ENCODE results near the gene UBXN7. TPM values are rescaled to one million over a fixed set of nuclear protein-coding genes. Genes with fewer than 3 reads are reported as not detected.
"Not testable (repeated sequence)": the region's sequence is repeated elsewhere in the genome, so short reads cannot be mapped to it uniquely, and the experiment has no call there.

UBXN7 gene
- total RNA-seq, 4 donors from 2014 or later = 4.2 to 8.0 (median 5.4) TPM

- peak within 1 kb of the TSS; percentile 83 to 91 (median 86) for H3K27ac ChIP-seq
- peaks cover 0 to 5% of the 10 kb centered on the region in 2 donors for H3K4me1 ChIP-seq
- ATAC-seq (peak; percentile 93 to 95), DNase-seq (peak; percentile 65 to 80)
- no peaks in the 10 kb centered on the region for H3K27me3 ChIP-seq
- no peaks in the 10 kb centered on the region for H3K9me3 ChIP-seq
- H3K36me3 ChIP-seq = no peaks in the 10 kb centered on the region
- intact Hi-C loops (cut with DNase I; ENCODE audit: low total_unique reads) (loop anchor here (5.0 kb wide), 2 partner anchors 61 to 114 kb away; partner anchors contain the start of gene UBXN7), in situ Hi-C loops (cut with MboI; ENCODE audit: low sequenced_read_pairs in 4 of 4) (loop anchor here in 1 of 4 donors (10.0 kb wide), 1 partner anchor 63 kb away; no protein-coding TSS in a partner anchor)
- peak; percentile 48 to 56 for TF ChIP-seq POLR2A (IDR thresholded peaks at IDR 0.05)
- TF ChIP-seq CTCF (IDR thresholded peaks at IDR 0.05 in 4 of 5, conservative IDR thresholded peaks at IDR 0.05 in 1 of 5) = no peak
- H3K4me3 ChIP-seq = peak within 1 kb of the TSS; percentile 79 to 96 (median 86)
These were observed 114.3 kb downstream of the UBXN7 start, which contains the start of gene DYNLT2B for GRCh38 chr3:196317687-196318467. Gene DYNLT2B (minus strand): TSS chr3:196318240. CDS start chr3:196318152, 88 bp downstream.

DNA sequence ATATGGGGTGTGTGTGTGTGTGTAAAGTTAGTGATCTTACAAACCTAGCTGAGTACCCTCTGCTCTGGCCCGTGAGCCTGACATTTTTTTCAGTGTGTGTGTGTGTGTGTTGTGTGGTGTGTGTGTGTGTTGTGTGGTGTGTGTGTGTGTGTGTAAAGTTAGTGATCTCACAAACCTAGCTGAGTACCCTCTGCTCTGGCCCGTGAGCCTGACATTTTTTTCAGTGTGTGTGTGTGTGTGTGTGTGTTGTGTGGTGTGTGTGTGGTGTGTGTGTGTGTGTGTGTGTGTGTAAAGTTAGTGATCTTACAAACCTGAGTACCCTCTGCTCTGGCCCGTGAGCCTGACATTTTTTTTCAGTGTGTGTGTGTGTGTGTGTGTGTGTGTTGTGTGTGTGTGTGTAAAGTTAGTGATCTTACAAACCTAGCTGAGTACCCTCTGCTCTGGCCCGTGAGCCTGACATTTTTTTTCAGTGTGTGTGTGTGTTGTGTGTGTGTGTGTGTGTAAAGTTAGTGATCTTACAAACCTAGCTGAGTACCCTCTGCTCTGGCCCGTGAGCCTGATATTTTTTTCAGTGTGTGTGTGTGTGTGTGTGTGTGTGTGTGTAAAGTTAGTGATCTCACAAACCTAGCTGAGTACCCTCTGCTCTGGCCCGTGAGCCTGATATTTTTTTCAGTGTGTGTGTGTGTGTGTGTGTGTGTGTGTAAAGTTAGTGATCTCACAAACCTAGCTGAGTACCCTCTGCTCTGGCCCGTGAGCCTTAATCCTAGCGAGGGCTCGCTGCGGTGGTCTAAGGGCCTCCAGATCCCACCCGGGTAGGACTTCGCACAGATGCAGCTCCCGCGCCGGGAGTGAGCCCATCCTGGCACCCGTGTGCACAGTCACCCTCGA lies 115.2 kb downstream of the UBXN7 start:
- in situ Hi-C loops (cut with MboI; ENCODE audit: low sequenced_read_pairs in 4 of 4) = loop anchor here in 1 of 4 donors (10.0 kb wide), 1 partner anchor 62 kb away; no protein-coding TSS in a partner anchor
- not testable (repeated sequence) for H3K4me1 ChIP-seq, ATAC-seq, H3K27me3 ChIP-seq, H3K9me3 ChIP-seq, DNase-seq, H3K36me3 ChIP-seq
- peak overlapping the region; percentile 83 to 91 (median 86) for H3K27ac ChIP-seq
- intact Hi-C loops (cut with DNase I; ENCODE audit: low total_unique reads) = loop anchor here (5.0 kb wide), 2 partner anchors 60 to 115 kb away; partner anchors contain the start of gene UBXN7
- H3K4me3 ChIP-seq = peak overlapping the region; percentile 79 to 96 (median 86)

- TF ChIP-seq POLR2A (IDR thresholded peaks at IDR 0.05) (no peak), CTCF (IDR thresholded peaks at IDR 0.05 in 4 of 5, conservative IDR thresholded peaks at IDR 0.05 in 1 of 5) (no peak)
- Histone ChIP-seq H3K27ac (no peak overlapping the region), H3K36me3 (no peaks in the 10 kb centered on the region), H3K27me3 (no peaks in the 10 kb centered on the region), H3K4me3 (no peak overlapping the region), H3K9me3 (no peaks in the 10 kb centered on the region), H3K4me1 (peaks cover 0 to 5% of the 10 kb centered on the region in 2 donors)
- intact Hi-C loops (cut with DNase I; ENCODE audit: low total_unique reads) (loop anchor here (5.0 kb wide), 2 partner anchors 59 to 116 kb away; partner anchors contain the start of gene UBXN7), in situ Hi-C loops (cut with MboI; ENCODE audit: low sequenced_read_pairs in 4 of 4) (loop anchor here in 1 of 4 donors (10.0 kb wide), 1 partner anchor 61 kb away; no protein-coding TSS in a partner anchor)
- ATAC-seq (no peak), DNase-seq (no peak)
These were observed 116.4 kb downstream of the UBXN7 start for GRCh38 chr3:196315821-196316220.

DNA sequence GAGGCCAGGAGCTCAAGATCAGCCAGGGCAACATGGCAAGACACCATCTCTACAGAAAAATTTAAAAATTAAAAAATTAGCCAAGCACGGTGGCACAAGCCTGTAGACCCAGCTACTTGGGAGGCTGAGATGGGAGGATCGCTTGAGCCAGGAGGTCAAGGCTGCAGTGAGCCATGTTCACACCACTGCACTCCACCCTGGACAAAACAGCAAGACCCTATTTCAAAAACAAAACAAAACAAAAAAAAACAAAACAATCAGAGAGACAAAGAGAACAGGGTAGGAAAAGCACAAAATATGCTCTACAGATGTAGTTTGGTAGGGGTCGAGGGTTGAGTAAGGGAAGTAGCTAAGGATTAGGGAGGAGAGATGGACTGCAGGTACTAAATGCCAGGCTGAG lies 117.6 kb downstream of the UBXN7 start:
- DNase-seq = no peak
- ATAC-seq = no peak
- H3K9me3 ChIP-seq = no peaks in the 10 kb centered on the region
- intact Hi-C loops (cut with DNase I; ENCODE audit: low total_unique reads) (no loop called here), in situ Hi-C loops (cut with MboI; ENCODE audit: low sequenced_read_pairs in 4 of 4) (loop anchor here in 1 of 4 donors (10.0 kb wide), 1 partner anchor 60 kb away; no protein-coding TSS in a partner anchor)
- TF ChIP-seq CTCF (IDR thresholded peaks at IDR 0.05 in 4 of 5, conservative IDR thresholded peaks at IDR 0.05 in 1 of 5) (no peak), POLR2A (IDR thresholded peaks at IDR 0.05) (no peak)
- H3K27ac ChIP-seq = no peak overlapping the region
- peaks cover 0 to 5% of the 10 kb centered on the region in 2 donors for H3K4me1 ChIP-seq
- no peaks in the 10 kb centered on the region for H3K27me3 ChIP-seq
- no peak overlapping the region for H3K4me3 ChIP-seq
- H3K36me3 ChIP-seq = no peaks in the 10 kb centered on the region

DNA sequence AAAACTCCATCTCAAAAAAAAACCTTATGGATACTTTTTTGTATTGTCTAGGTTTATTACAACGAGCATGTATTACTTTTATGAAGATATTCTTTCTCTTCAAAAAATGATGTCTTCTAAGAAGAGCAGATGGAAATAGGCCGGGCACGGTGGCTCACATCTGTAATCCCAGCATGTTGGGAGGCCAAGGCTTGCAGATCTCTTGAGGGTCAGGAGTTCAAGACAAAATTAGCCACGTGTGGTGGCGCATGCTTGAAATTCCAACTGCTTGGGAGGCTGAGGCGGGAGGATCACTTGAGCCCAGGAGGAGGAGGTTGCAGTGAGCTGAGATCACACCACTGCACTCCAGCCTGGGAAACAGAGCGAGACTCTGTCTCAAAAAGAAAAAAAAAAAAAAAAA lies 118.1 kb downstream of the UBXN7 start:
- DNase-seq; H3K4me1 ChIP-seq; H3K9me3 ChIP-seq; intact Hi-C loops (cut with DNase I; ENCODE audit: low total_unique reads); H3K27ac ChIP-seq; H3K27me3 ChIP-seq; H3K4me3 ChIP-seq; H3K36me3 ChIP-seq; ATAC-seq: not testable (repeated sequence)
- in situ Hi-C loops (cut with MboI; ENCODE audit: low sequenced_read_pairs in 4 of 4) = loop anchor here in 1 of 4 donors (10.0 kb wide), 1 partner anchor 59 kb away; no protein-coding TSS in a partner anchor

DNA sequence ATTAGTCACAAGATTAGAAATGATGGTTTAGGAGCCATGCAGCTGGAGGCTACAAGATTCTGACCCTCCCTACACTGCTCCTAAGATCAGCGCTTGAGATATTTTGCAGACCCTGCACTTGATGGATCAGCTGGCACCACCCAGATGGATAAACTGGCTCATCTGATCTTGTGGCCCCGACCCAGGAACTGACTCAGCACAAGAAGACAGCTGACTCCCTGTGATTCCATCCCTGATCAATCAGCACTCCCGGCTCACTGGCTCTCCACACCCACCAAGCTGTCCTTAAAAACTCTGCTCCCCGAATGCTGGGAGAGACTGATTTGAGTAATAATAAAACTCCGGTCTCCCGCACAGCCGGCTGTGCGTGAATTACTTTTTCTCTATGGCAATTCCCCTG lies 129.3 kb downstream of the UBXN7 start:
- H3K4me3 ChIP-seq; ATAC-seq; H3K9me3 ChIP-seq; in situ Hi-C loops (cut with MboI; ENCODE audit: low sequenced_read_pairs in 4 of 4); H3K4me1 ChIP-seq; H3K36me3 ChIP-seq; intact Hi-C loops (cut with DNase I; ENCODE audit: low total_unique reads); H3K27ac ChIP-seq; H3K27me3 ChIP-seq; DNase-seq: not testable (repeated sequence)

DNA sequence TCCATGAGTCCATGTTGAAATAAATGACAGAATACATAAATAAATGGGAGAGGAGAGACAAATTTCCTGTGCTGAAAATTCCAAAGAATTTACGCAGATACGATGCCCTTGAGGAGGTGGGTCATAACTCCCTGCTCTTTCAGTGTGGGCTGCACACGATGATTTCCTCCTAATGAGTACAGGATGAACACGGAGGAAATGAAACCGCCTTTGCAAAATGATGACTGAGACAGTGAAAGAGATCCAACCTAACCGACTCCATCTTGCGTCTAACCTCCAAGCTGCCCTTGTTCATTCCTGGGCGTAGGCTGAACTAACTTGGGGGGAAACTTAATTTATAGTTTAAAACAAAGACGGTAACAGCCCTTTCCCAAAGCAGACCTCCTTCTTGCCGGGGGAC lies 129.7 kb downstream of the UBXN7 start:
- in situ Hi-C loops (cut with MboI; ENCODE audit: low sequenced_read_pairs in 4 of 4); H3K36me3 ChIP-seq; H3K4me3 ChIP-seq; intact Hi-C loops (cut with DNase I; ENCODE audit: low total_unique reads); H3K27ac ChIP-seq; H3K9me3 ChIP-seq; H3K27me3 ChIP-seq; DNase-seq; ATAC-seq; H3K4me1 ChIP-seq: not testable (repeated sequence)

All from gastrocnemius medialis (tissue), 4 donors.